Naive thymus-derived CD4-positive, alpha-beta T cell (primary cell): ENCODE measurements around the gene NBPF3. TPM values are rescaled to one million over a fixed set of nuclear protein-coding genes. Genes with fewer than 3 reads are reported as not detected.
A peak's percentile ranks its signal among the peaks of the same experiment; 100 is the strongest.

Source experiments
- ATAC-seq: fragments of 150-1000 bp; cut with Tn5 transposase; 2 replicates; pipeline ENCODE4 v1.10.0; 2021; ENCODE audit warnings: mild to moderate bottlenecking, moderate library complexity
- CTCF ChIA-PET: fragments of 350-600 bp; sonication (Branson Sonifier 250); formaldehyde crosslinking; loops from one replicate; lab custom pipeline; 2021; ENCODE audit warnings: antibody characterized with exemption; lab: Charles Lee
- POLR2A ChIA-PET: fragments of 350-600 bp; sonication (Branson Sonifier 250); formaldehyde crosslinking; loops from one replicate; lab custom pipeline; 2021; ENCODE audit warnings: antibody characterized with exemption, inconsistent platforms; lab: Charles Lee
- DNase-seq, 9 donors: peaks; one replicate each; pipeline versions ENCODE4 v3.0.0 to v3.0.0-alpha.2; 2020 to 2022; ENCODE audit warnings: mixed read lengths in 1 of 9
- H3K27ac ChIP-seq: one replicate; pipeline ENCODE4 v1.7.0; 2013; ENCODE audit warnings: mild to moderate bottlenecking, low read depth, low read length, moderate library complexity
- H3K27me3 ChIP-seq, 2 donors: one replicate each; pipeline ENCODE4 v1.7.0; 2013; ENCODE audit warnings: low read length in 2 of 2, mild to moderate bottlenecking in 2 of 2, moderate library complexity in 2 of 2; ENCODE audit not compliant: control insufficient read depth in 2 of 2, insufficient read depth in 2 of 2
- H3K36me3 ChIP-seq, 3 experiments: 1 replicate in 2 of 3; 2 replicates in 1 of 3; pipeline ENCODE4 v1.7.0; 2013; ENCODE audit warnings: low read length in 3 of 3, mild to moderate bottlenecking in 3 of 3, moderate library complexity in 1 of 3; ENCODE audit not compliant: insufficient read depth in 3 of 3, control insufficient read depth in 2 of 3
- H3K4me1 ChIP-seq, 2 donors: one replicate each; pipeline ENCODE4 v1.7.0; 2013; ENCODE audit warnings: low read length in 2 of 2, mild to moderate bottlenecking in 2 of 2, moderate library complexity in 1 of 2; ENCODE audit not compliant: control insufficient read depth in 2 of 2, insufficient read depth in 2 of 2
- H3K4me3 ChIP-seq: 2 replicates; pipeline ENCODE4 v1.7.0; 2013; ENCODE audit warnings: mild to moderate bottlenecking, low read length
- H3K9me3 ChIP-seq, 3 experiments: 1 replicate in 2 of 3; 2 replicates in 1 of 3; pipeline ENCODE4 v1.7.0; 2013; ENCODE audit warnings: low read length in 3 of 3; ENCODE audit not compliant: control insufficient read depth in 2 of 3
- H3K27ac Mint-ChIP-seq, 9 donors: one replicate each; pipeline ENCODE4 v1.8.0; 2020 to 2022; ENCODE audit warnings: mixed read lengths in 9 of 9, mild to moderate bottlenecking in 8 of 9, moderate library complexity in 5 of 9, inconsistent platforms in 2 of 9
- H3K27me3 Mint-ChIP-seq, 5 donors: one replicate each; pipeline ENCODE4 v1.8.0; 2021 to 2022; ENCODE audit warnings: mixed read lengths in 5 of 5, mild to moderate bottlenecking in 1 of 5
- H3K36me3 Mint-ChIP-seq, 5 donors: one replicate each; pipeline ENCODE4 v1.8.0; 2020 to 2022; ENCODE audit warnings: mixed read lengths in 5 of 5, mild to moderate bottlenecking in 3 of 5, inconsistent platforms in 1 of 5
- H3K4me1 Mint-ChIP-seq, 7 donors: one replicate each; pipeline ENCODE4 v1.8.0; 2020 to 2022; ENCODE audit warnings: mixed read lengths in 7 of 7, mild to moderate bottlenecking in 3 of 7, inconsistent platforms in 1 of 7
- H3K4me3 Mint-ChIP-seq, 10 donors: one replicate each; pipeline ENCODE4 v1.8.0; 2020 to 2022; ENCODE audit warnings: mild to moderate bottlenecking in 10 of 10, mixed read lengths in 10 of 10, moderate library complexity in 6 of 10, inconsistent platforms in 2 of 10
- H3K9me3 Mint-ChIP-seq, 11 donors: one replicate each; pipeline ENCODE4 v1.8.0; 2020 to 2022; ENCODE audit warnings: mixed read lengths in 11 of 11, mild to moderate bottlenecking in 4 of 11, inconsistent platforms in 1 of 11, moderate library complexity in 1 of 11
- intact Hi-C, 2 donors: fragments of 100-400 bp; cut with micrococcal nuclease; formaldehyde crosslinking; loops; one replicate each; pipeline ENCODE4 v1.15.1; 2023
- polyA plus RNA-seq, 2 donors: library from polyadenylated mRNA; unstranded; fragments of 300-500 nt; fragmentation: Illumina TruSeq; gene quantifications; one replicate each; pipeline ENCODE4 v1.2.3, GENCODE V29; 2021
- total RNA-seq, 6 experiments: library from RNA in 5 of 6; stranded (reverse) in 5 of 6; gene quantifications; 1 replicate in 5 of 6; 2 replicates in 1 of 6; pipeline ENCODE4 v1.2.3 and lab custom pipeline; 2021 to 2026

NBPF3 gene
- total and polyA plus RNA-seq, 7 experiments from 2014 or later = 4.2 to 18.1 (median 11.8) TPM

GRCh38 chr1:21526441-21526840 is 86.5 kb downstream of the NBPF3 start:
- DNase-seq (no peak), ATAC-seq (no peak)
- no peak overlapping the region for H3K4me3 Mint-ChIP-seq
- intact Hi-C loops = no loop called here
- no peaks in the 10 kb centered on the region for H3K9me3 ChIP-seq
- no peaks in the 10 kb centered on the region for H3K36me3 Mint-ChIP-seq
- ChIA-PET POLR2A (no interaction called here), CTCF (no interaction called here)
- H3K27ac ChIP-seq = no peak overlapping the region
- H3K27me3 ChIP-seq = no peaks in the 10 kb centered on the region
- no peaks in the 10 kb centered on the region for H3K36me3 ChIP-seq
- no peaks in the 10 kb centered on the region for H3K9me3 Mint-ChIP-seq
- H3K27ac Mint-ChIP-seq = no peak overlapping the region
- H3K4me3 ChIP-seq = no peak overlapping the region
- peaks cover 0 to 3% (median 0%) of the 10 kb centered on the region in 7 donors for H3K4me1 Mint-ChIP-seq
- H3K4me1 ChIP-seq = no peaks in the 10 kb centered on the region
- H3K27me3 Mint-ChIP-seq = peaks cover 0 to 16% (median 3%) of the 10 kb centered on the region in 5 donors

- no peak overlapping the region for H3K4me3 ChIP-seq
- H3K4me1 Mint-ChIP-seq = peaks cover 0 to 2% (median 0%) of the 10 kb centered on the region in 7 donors
- DNase-seq (no peak), ATAC-seq (no peak)
- no peaks in the 10 kb centered on the region for H3K36me3 ChIP-seq
- H3K4me1 ChIP-seq = no peaks in the 10 kb centered on the region
- H3K27ac ChIP-seq = no peak overlapping the region
- H3K9me3 ChIP-seq = no peaks in the 10 kb centered on the region
- H3K27ac Mint-ChIP-seq = no peak overlapping the region
- ChIA-PET POLR2A (no interaction called here), CTCF (no interaction called here)
- no peaks in the 10 kb centered on the region for H3K27me3 ChIP-seq
- peaks cover 0 to 26% (median 8%) of the 10 kb centered on the region in 5 donors for H3K27me3 Mint-ChIP-seq
- no peaks in the 10 kb centered on the region for H3K36me3 Mint-ChIP-seq
- H3K9me3 Mint-ChIP-seq = no peaks in the 10 kb centered on the region
- H3K4me3 Mint-ChIP-seq = no peak overlapping the region
- intact Hi-C loops = no loop called here
These were observed 90.6 kb downstream of the NBPF3 start for GRCh38 chr1:21530368-21531016.

GRCh38 chr1:21531241-21531640 is 91.3 kb downstream of the NBPF3 start:
- no peak overlapping the region for H3K27ac Mint-ChIP-seq
- ATAC-seq = no peak
- no peaks in the 10 kb centered on the region for H3K36me3 Mint-ChIP-seq

GRCh38 chr1:21532496-21532895 is 92.6 kb downstream of the NBPF3 start:
- Histone ChIP-seq H3K4me3 (no peak overlapping the region), H3K27me3 (no peaks in the 10 kb centered on the region), H3K9me3 (no peaks in the 10 kb centered on the region), H3K36me3 (no peaks in the 10 kb centered on the region), H3K27ac (no peak overlapping the region), H3K4me1 (no peaks in the 10 kb centered on the region)
- Mint-ChIP-seq H3K27ac (peak overlapping the region in 1 of 9 donors; percentile 66), H3K4me3 (no peak overlapping the region), H3K36me3 (no peaks in the 10 kb centered on the region), H3K27me3 (peaks cover 0 to 26% (median 8%) of the 10 kb centered on the region in 5 donors), H3K4me1 (peaks cover 0 to 2% (median 0%) of the 10 kb centered on the region in 7 donors), H3K9me3 (no peaks in the 10 kb centered on the region)
- ATAC-seq (no peak), DNase-seq (no peak)
- ChIA-PET CTCF (no interaction called here), POLR2A (no interaction called here)
- intact Hi-C loops = no loop called here

More at GRCh38 chr1:21531241-21531640, 91.3 kb downstream of the NBPF3 start:
- H3K27me3 ChIP-seq = no peaks in the 10 kb centered on the region
- no peaks in the 10 kb centered on the region for H3K36me3 ChIP-seq
- Mint-ChIP-seq H3K4me3 (no peak overlapping the region), H3K4me1 (peaks cover 0 to 2% (median 0%) of the 10 kb centered on the region in 7 donors), H3K27me3 (peaks cover 0 to 26% (median 8%) of the 10 kb centered on the region in 5 donors), H3K9me3 (no peaks in the 10 kb centered on the region)
- ChIA-PET CTCF (no interaction called here), POLR2A (no interaction called here)
- H3K4me3 ChIP-seq = no peak overlapping the region
- DNase-seq = no peak
- H3K4me1 ChIP-seq = no peaks in the 10 kb centered on the region
- no peak overlapping the region for H3K27ac ChIP-seq
- no peaks in the 10 kb centered on the region for H3K9me3 ChIP-seq
- intact Hi-C loops = no loop called here

- intact Hi-C loops = no loop called here
- POLR2A ChIA-PET = no interaction called here
- H3K4me1 Mint-ChIP-seq = peaks cover 0 to 2% (median 0%) of the 10 kb centered on the region in 7 donors
These were observed 93.1 kb downstream of the NBPF3 start for GRCh38 chr1:21532992-21533534.

GRCh38 chr1:21534146-21534545 is 94.2 kb downstream of the NBPF3 start:
- H3K27me3 Mint-ChIP-seq = peaks cover 8 to 42% (median 18%) of the 10 kb centered on the region in 5 donors
- Histone ChIP-seq H3K27ac (no peak overlapping the region), H3K9me3 (no peaks in the 10 kb centered on the region), H3K4me3 (no peak overlapping the region), H3K4me1 (no peaks in the 10 kb centered on the region), H3K27me3 (no peaks in the 10 kb centered on the region), H3K36me3 (no peaks in the 10 kb centered on the region)
- DNase-seq (no peak), ATAC-seq (no peak)
- H3K4me3 Mint-ChIP-seq = no peak overlapping the region
- CTCF ChIA-PET = no interaction called here
- no peaks in the 10 kb centered on the region for H3K9me3 Mint-ChIP-seq
- H3K27ac Mint-ChIP-seq = peak overlapping the region in 1 of 9 donors; percentile 12
- peaks cover 0 to 2% (median 0%) of the 10 kb centered on the region in 7 donors for H3K4me1 Mint-ChIP-seq
- intact Hi-C loops = no loop called here
- POLR2A ChIA-PET = no interaction called here
- H3K36me3 Mint-ChIP-seq = no peaks in the 10 kb centered on the region

More at GRCh38 chr1:21532992-21533534, 93.1 kb downstream of the NBPF3 start:
- ATAC-seq (no peak), DNase-seq (no peak)
- H3K4me3 Mint-ChIP-seq = no peak overlapping the region
- Histone ChIP-seq H3K36me3 (no peaks in the 10 kb centered on the region), H3K27me3 (no peaks in the 10 kb centered on the region), H3K27ac (no peak overlapping the region), H3K4me3 (no peak overlapping the region), H3K9me3 (no peaks in the 10 kb centered on the region), H3K4me1 (no peaks in the 10 kb centered on the region)
- no peaks in the 10 kb centered on the region for H3K9me3 Mint-ChIP-seq
- CTCF ChIA-PET = no interaction called here
- no peaks in the 10 kb centered on the region for H3K36me3 Mint-ChIP-seq
- H3K27me3 Mint-ChIP-seq = peaks cover 4 to 32% (median 9%) of the 10 kb centered on the region in 5 donors
- no peak overlapping the region for H3K27ac Mint-ChIP-seq
